Coronary artery (tissue), 2 donors: Measurements from ENCODE around the gene KIF20A.

Source experiments
- DNase-seq: peaks from one replicate; pipeline ENCODE4 v3.0.0-alpha.2; 2017; ENCODE audit warnings: low spot score
- H3K27ac ChIP-seq, 2 donors: fragments of 200-600 bp; sonication (generic); one replicate each; pipeline ENCODE4 v1.5.1; 2016 to 2019
- H3K4me3 ChIP-seq: fragments of 200-600 bp; sonication (generic); 2 replicates; pipeline ENCODE4 v1.5.1; 2016; ENCODE audit warnings: mild to moderate bottlenecking, moderate library complexity
- CTCF ChIP-seq: fragments of 200-600 bp; sonication (generic); IDR thresholded peaks from one replicate; pipeline ENCODE4 v1.5.1; 2019; ENCODE audit warnings: antibody characterized with exemption

KIF20A gene

GRCh38 chr5:138213161-138214029 is 34.5 kb downstream of the KIF20A start, which contains the start of gene CDC23:
TSS of gene CDC23 (minus strand) at chr5:138213323. CDS start at chr5:138213312, 11 bp downstream.
- peak; percentile 94 for DNase-seq
- peak within 1 kb of the TSS; percentile 80 for H3K4me3 ChIP-seq
- TF ChIP-seq CTCF, result no peak

GRCh38 chr5:138216799-138217198 is 37.9 kb downstream of the KIF20A start:
- TF ChIP-seq CTCF, result no peak
- Histone ChIP-seq H3K4me3 (no peak overlapping the region), H3K27ac (no peak overlapping the region)
- no peak for DNase-seq

More at GRCh38 chr5:138213161-138214029, 34.5 kb downstream of the KIF20A start, which contains the start of gene CDC23:
- peak within 1 kb of the TSS; percentile 53 to 79 for H3K27ac ChIP-seq

- Histone ChIP-seq H3K27ac (no peak overlapping the region), H3K4me3 (no peak overlapping the region)
- TF ChIP-seq CTCF, result no peak
- DNase-seq, result no peak
Observed at GRCh38 chr5:138223532-138223931, 44.6 kb downstream of the KIF20A start.

- TF ChIP-seq CTCF, result no peak
- no peak for DNase-seq
- Histone ChIP-seq H3K27ac (no peak overlapping the region), H3K4me3 (no peak overlapping the region)
Observed at GRCh38 chr5:138224712-138225111, 45.8 kb downstream of the KIF20A start.

GRCh38 chr5:138226910-138227309 is 48.0 kb downstream of the KIF20A start:
- TF ChIP-seq CTCF, result no peak
- no peak overlapping the region for H3K27ac ChIP-seq
- DNase-seq, result no peak

GRCh38 chr5:138229387-138229786 is 50.5 kb downstream of the KIF20A start:
- TF ChIP-seq CTCF, result no peak
- Histone ChIP-seq H3K4me3 (no peak overlapping the region), H3K27ac (no peak overlapping the region)
- DNase-seq, result no peak

More at GRCh38 chr5:138226910-138227309, 48.0 kb downstream of the KIF20A start:
- no peak overlapping the region for H3K4me3 ChIP-seq

GRCh38 chr5:138230261-138230660 is 51.3 kb downstream of the KIF20A start:
- Histone ChIP-seq H3K27ac (no peak overlapping the region), H3K4me3 (no peak overlapping the region)
- DNase-seq, result no peak
- TF ChIP-seq CTCF, result no peak
